Activated naive CD8-positive, alpha-beta T cell treated with anti-CD3 and anti-CD28 coated beads, Interleukin-2, amount 10 ng/mL, durations not matched to agents 7 days and 5 days (primary cell): Measurements from ENCODE around the gene HSF5. TPM values are rescaled to one million over a fixed set of nuclear protein-coding genes. Genes with fewer than 3 reads are reported as not detected.
"Not testable (repeated sequence)": the region's sequence is repeated elsewhere in the genome, so short reads cannot be mapped to it uniquely, and the experiment has no call there.

Experiments used
- ATAC-seq: fragments of 150-1000 bp; cut with Tn5 transposase; one replicate; pipeline ENCODE4 v1.10.0; 2021; ENCODE audit warnings: low read depth, moderate library complexity
- POLR2A ChIA-PET: fragments of 350-600 bp; sonication (Branson Sonifier 250); formaldehyde crosslinking; loops from one replicate; lab custom pipeline; 2021; ENCODE audit warnings: antibody characterized with exemption; lab: Charles Lee
- DNase-seq: peaks from one replicate; pipeline ENCODE4 v3.0.0; 2021
- H3K27ac Mint-ChIP-seq: one replicate; pipeline ENCODE4 v1.8.0; 2022; ENCODE audit warnings: mild to moderate bottlenecking, mixed read lengths
- H3K27me3 Mint-ChIP-seq: one replicate; pipeline ENCODE4 v1.8.0; 2022; ENCODE audit warnings: mild to moderate bottlenecking, moderate library complexity, mixed read lengths
- H3K36me3 Mint-ChIP-seq: one replicate; pipeline ENCODE4 v1.8.0; 2021; ENCODE audit warnings: mild to moderate bottlenecking, mixed read lengths
- H3K4me1 Mint-ChIP-seq: one replicate; pipeline ENCODE4 v1.8.0; 2021; ENCODE audit warnings: mixed read lengths
- H3K4me3 Mint-ChIP-seq: one replicate; pipeline ENCODE4 v1.8.0; 2022; ENCODE audit warnings: mild to moderate bottlenecking, moderate library complexity, mixed read lengths
- H3K9me3 Mint-ChIP-seq: one replicate; pipeline ENCODE4 v1.8.0; 2021; ENCODE audit warnings: mixed read lengths
- total RNA-seq, 2 experiments: library from RNA; stranded (reverse); gene quantifications; one replicate each; pipeline ENCODE4 v1.2.3, GENCODE V29; 2021

HSF5 gene
- total RNA-seq, 2 experiments from 2014 or later, result 0.47 to 0.60 TPM

GRCh38 chr17:58412961-58413586 is 75.1 kb downstream of the HSF5 start:
- ATAC-seq (no peak), DNase-seq (no peak)
- Mint-ChIP-seq H3K36me3 (no peaks in the 10 kb centered on the region), H3K4me1 (peaks cover 5% of the 10 kb centered on the region), H3K27ac (no peak overlapping the region), H3K27me3 (peaks cover 4% of the 10 kb centered on the region), H3K4me3 (no peak overlapping the region), H3K9me3 (no peaks in the 10 kb centered on the region)
- POLR2A ChIA-PET, result interaction anchor here (1.1 kb wide), 1 partner anchor 58 kb away, joined by 4 read pairs; no protein-coding TSS in a partner anchor

GRCh38 chr17:58412064-58412703 is 76.0 kb downstream of the HSF5 start:
- POLR2A ChIA-PET, result no interaction called here
- ATAC-seq, result no peak

GRCh38 chr17:58411408-58411894 is 76.8 kb downstream of the HSF5 start:
- no peaks in the 10 kb centered on the region for H3K4me1 Mint-ChIP-seq
- DNase-seq (no peak), ATAC-seq (no peak)
- no peak overlapping the region for H3K4me3 Mint-ChIP-seq
- no peaks in the 10 kb centered on the region for H3K36me3 Mint-ChIP-seq
- POLR2A ChIA-PET, result no interaction called here
- no peaks in the 10 kb centered on the region for H3K9me3 Mint-ChIP-seq
- no peak overlapping the region for H3K27ac Mint-ChIP-seq
- peaks cover 4% of the 10 kb centered on the region for H3K27me3 Mint-ChIP-seq

More at GRCh38 chr17:58412064-58412703, 76.0 kb downstream of the HSF5 start:
- DNase-seq, result no peak
- no peak overlapping the region for H3K27ac Mint-ChIP-seq
- no peaks in the 10 kb centered on the region for H3K9me3 Mint-ChIP-seq
- no peak overlapping the region for H3K4me3 Mint-ChIP-seq
- H3K4me1 Mint-ChIP-seq, result no peaks in the 10 kb centered on the region
- H3K36me3 Mint-ChIP-seq, result no peaks in the 10 kb centered on the region
- peaks cover 4% of the 10 kb centered on the region for H3K27me3 Mint-ChIP-seq

GRCh38 chr17:58410714-58411407 is 77.3 kb downstream of the HSF5 start:
- POLR2A ChIA-PET, result no interaction called here

GRCh38 chr17:58409432-58409831 is 78.8 kb downstream of the HSF5 start:
- POLR2A ChIA-PET, result no interaction called here
- Mint-ChIP-seq H3K36me3 (no peaks in the 10 kb centered on the region), H3K27me3 (peaks cover 6% of the 10 kb centered on the region), H3K9me3 (no peaks in the 10 kb centered on the region), H3K4me3 (no peak overlapping the region), H3K4me1 (no peaks in the 10 kb centered on the region), H3K27ac (no peak overlapping the region)
- ATAC-seq (no peak), DNase-seq (no peak)

More at GRCh38 chr17:58410714-58411407, 77.3 kb downstream of the HSF5 start:
- ATAC-seq (no peak), DNase-seq (no peak)
- H3K27me3 Mint-ChIP-seq, result peaks cover 6% of the 10 kb centered on the region
- H3K9me3 Mint-ChIP-seq, result no peaks in the 10 kb centered on the region
- H3K36me3 Mint-ChIP-seq, result no peaks in the 10 kb centered on the region
- H3K4me1 Mint-ChIP-seq, result no peaks in the 10 kb centered on the region
- no peak overlapping the region for H3K27ac Mint-ChIP-seq
- no peak overlapping the region for H3K4me3 Mint-ChIP-seq

GRCh38 chr17:58403311-58403710 is 84.9 kb downstream of the HSF5 start:
- H3K27me3 Mint-ChIP-seq, result peaks cover 5% of the 10 kb centered on the region
- no peaks in the 10 kb centered on the region for H3K9me3 Mint-ChIP-seq
- peaks cover 9% of the 10 kb centered on the region for H3K4me1 Mint-ChIP-seq
- H3K36me3 Mint-ChIP-seq, result no peaks in the 10 kb centered on the region
- no peak overlapping the region for H3K4me3 Mint-ChIP-seq
- POLR2A ChIA-PET, result no interaction called here
- no peak for ATAC-seq
- DNase-seq, result no peak
- H3K27ac Mint-ChIP-seq, result no peak overlapping the region

GRCh38 chr17:58402679-58403078 is 85.5 kb downstream of the HSF5 start:
- DNase-seq (no peak), ATAC-seq (no peak)
- H3K4me1 Mint-ChIP-seq, result peaks cover 9% of the 10 kb centered on the region
- H3K27ac Mint-ChIP-seq, result no peak overlapping the region
- no peaks in the 10 kb centered on the region for H3K9me3 Mint-ChIP-seq
- POLR2A ChIA-PET, result no interaction called here
- peaks cover 5% of the 10 kb centered on the region for H3K27me3 Mint-ChIP-seq
- no peaks in the 10 kb centered on the region for H3K36me3 Mint-ChIP-seq
- no peak overlapping the region for H3K4me3 Mint-ChIP-seq

GRCh38 chr17:58402047-58402446 is 86.2 kb downstream of the HSF5 start:
- no peak for DNase-seq
- H3K27me3 Mint-ChIP-seq, result peaks cover 5% of the 10 kb centered on the region
- ATAC-seq, result peak; percentile 56
- no peak overlapping the region for H3K27ac Mint-ChIP-seq
- H3K4me1 Mint-ChIP-seq, result peaks cover 9% of the 10 kb centered on the region
- POLR2A ChIA-PET, result no interaction called here
- peak overlapping the region; percentile 35 for H3K4me3 Mint-ChIP-seq
- no peaks in the 10 kb centered on the region for H3K9me3 Mint-ChIP-seq
- no peaks in the 10 kb centered on the region for H3K36me3 Mint-ChIP-seq

- Mint-ChIP-seq H3K9me3 (no peaks in the 10 kb centered on the region), H3K4me3 (no peak overlapping the region)
- POLR2A ChIA-PET, result no interaction called here
These were observed 86.9 kb downstream of the HSF5 start for GRCh38 chr17:58401287-58401686.

GRCh38 chr17:58400826-58401225 is 87.4 kb downstream of the HSF5 start:
- POLR2A ChIA-PET, result no interaction called here
- no peaks in the 10 kb centered on the region for H3K36me3 Mint-ChIP-seq

More at GRCh38 chr17:58401287-58401686, 86.9 kb downstream of the HSF5 start:
- Mint-ChIP-seq H3K4me1 (peaks cover 9% of the 10 kb centered on the region), H3K27me3 (peaks cover 3% of the 10 kb centered on the region), H3K27ac (no peak overlapping the region), H3K36me3 (no peaks in the 10 kb centered on the region)
- no peak for ATAC-seq
- no peak for DNase-seq

GRCh38 chr17:58399974-58400373 is 88.2 kb downstream of the HSF5 start:
- POLR2A ChIA-PET, result no interaction called here
- no peak overlapping the region for H3K27ac Mint-ChIP-seq

More at GRCh38 chr17:58400826-58401225, 87.4 kb downstream of the HSF5 start:
- no peak overlapping the region for H3K4me3 Mint-ChIP-seq
- H3K9me3 Mint-ChIP-seq, result no peaks in the 10 kb centered on the region
- H3K27ac Mint-ChIP-seq, result no peak overlapping the region
- ATAC-seq, result no peak
- H3K4me1 Mint-ChIP-seq, result peaks cover 9% of the 10 kb centered on the region
- H3K27me3 Mint-ChIP-seq, result peaks cover 2% of the 10 kb centered on the region
- no peak for DNase-seq

GRCh38 chr17:58398574-58399266 is 89.5 kb downstream of the HSF5 start:
- Mint-ChIP-seq H3K9me3 (no peaks in the 10 kb centered on the region), H3K27ac (no peak overlapping the region), H3K4me1 (peaks cover 14% of the 10 kb centered on the region), H3K36me3 (no peaks in the 10 kb centered on the region), H3K27me3 (peaks cover 2% of the 10 kb centered on the region), H3K4me3 (no peak overlapping the region)
- no peak for ATAC-seq
- POLR2A ChIA-PET, result interaction anchor here (1.4 kb wide), 1 partner anchor 66 kb away, joined by 3 read pairs; no protein-coding TSS in a partner anchor
- DNase-seq, result no peak

More at GRCh38 chr17:58399974-58400373, 88.2 kb downstream of the HSF5 start:
- peaks cover 9% of the 10 kb centered on the region for H3K4me1 Mint-ChIP-seq
- no peaks in the 10 kb centered on the region for H3K36me3 Mint-ChIP-seq
- DNase-seq (no peak), ATAC-seq (no peak)
- H3K9me3 Mint-ChIP-seq, result no peaks in the 10 kb centered on the region
- H3K27me3 Mint-ChIP-seq, result peaks cover 2% of the 10 kb centered on the region
- H3K4me3 Mint-ChIP-seq, result no peak overlapping the region

GRCh38 chr17:58397421-58397820 is 90.8 kb downstream of the HSF5 start:
- DNase-seq, H3K27me3 Mint-ChIP-seq, H3K9me3 Mint-ChIP-seq, POLR2A ChIA-PET, H3K27ac Mint-ChIP-seq, H3K36me3 Mint-ChIP-seq, H3K4me3 Mint-ChIP-seq, ATAC-seq: not testable (repeated sequence)
- H3K4me1 Mint-ChIP-seq, result peaks cover 13% of the 10 kb centered on the region
